EH (cell line): ENCODE measurements around the gene SRMS.
"Not testable (repeated sequence)": the region's sequence is repeated elsewhere in the genome, so short reads cannot be mapped to it uniquely, and the experiment has no call there.

Source experiments
- DNase-seq: peaks from one replicate; pipeline ENCODE4 v3.0.0-alpha.2; 2015; ENCODE audit warnings: low read depth

The SRMS gene

GRCh38 chr20:63522091-63522868 is 25.3 kb downstream of the SRMS start:
- DNase-seq = no peak

GRCh38 chr20:63521602-63522001 is 25.9 kb downstream of the SRMS start:
- no peak for DNase-seq

GRCh38 chr20:63520934-63521601 is 26.5 kb downstream of the SRMS start:
- peak; percentile 60 for DNase-seq

GRCh38 chr20:63520504-63520933 is 27.0 kb downstream of the SRMS start, which contains the start of gene PPDPF:
Gene PPDPF, plus strand, starts transcription at chr20:63520765. Its CDS starts 544 bp downstream, at chr20:63521309.
- peak; percentile 80 for DNase-seq

GRCh38 chr20:63519668-63520503 is 27.7 kb downstream of the SRMS start:
- peak; percentile 54 for DNase-seq

- no peak for DNase-seq
Observed at GRCh38 chr20:63518946-63519667, 28.4 kb downstream of the SRMS start.

- no peak for DNase-seq
Observed at GRCh38 chr20:63518351-63518861, 29.1 kb downstream of the SRMS start.

GRCh38 chr20:63517376-63518309 is 29.9 kb downstream of the SRMS start:
- DNase-seq = no peak

GRCh38 chr20:63514520-63514919 is 33.0 kb downstream of the SRMS start:
- not testable (repeated sequence) for DNase-seq

- DNase-seq = no peak
Observed at GRCh38 chr20:63513207-63513606, 34.3 kb downstream of the SRMS start.

GRCh38 chr20:63509088-63509564 is 38.4 kb downstream of the SRMS start:
- no peak for DNase-seq

GRCh38 chr20:63508072-63508768 is 39.3 kb downstream of the SRMS start:
- DNase-seq = no peak

- no peak for DNase-seq
Observed at GRCh38 chr20:63507083-63507743, 40.3 kb downstream of the SRMS start.

GRCh38 chr20:63505723-63506122 is 41.8 kb downstream of the SRMS start:
- no peak for DNase-seq

- no peak for DNase-seq
Observed at GRCh38 chr20:63505281-63505680, 42.3 kb downstream of the SRMS start.

GRCh38 chr20:63504642-63505041 is 42.9 kb downstream of the SRMS start:
- no peak for DNase-seq

- DNase-seq = no peak
Observed at GRCh38 chr20:63503524-63503923, 44.0 kb downstream of the SRMS start.

GRCh38 chr20:63502671-63503172 is 44.8 kb downstream of the SRMS start:
- DNase-seq = no peak
